ENCODE results near the gene IL21R.
"Not testable (repeated sequence)": the region's sequence is repeated elsewhere in the genome, so short reads cannot be mapped to it uniquely, and the experiment has no call there.

IL21R gene

DNA sequence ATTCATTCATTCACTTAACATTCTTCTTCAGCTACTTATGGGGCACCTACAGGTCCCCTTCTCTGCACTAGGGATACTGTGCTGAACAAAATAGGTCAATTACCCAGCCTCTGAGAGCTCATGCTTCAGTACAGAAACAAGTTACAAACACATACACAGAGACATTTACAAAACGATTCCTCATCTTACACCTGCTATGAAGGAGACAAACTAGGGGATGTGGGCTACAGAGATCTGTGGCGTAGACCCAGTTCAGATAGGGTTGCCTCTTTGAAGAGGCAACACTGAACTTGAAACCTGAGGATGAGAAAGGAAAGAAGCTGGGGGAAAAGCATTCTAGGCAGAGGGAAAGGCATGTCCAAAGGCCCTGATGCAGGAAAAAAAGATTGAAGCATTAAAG is 5.2 kb downstream of the IL21R start:
- TF ChIP-seq, protein P1, sequence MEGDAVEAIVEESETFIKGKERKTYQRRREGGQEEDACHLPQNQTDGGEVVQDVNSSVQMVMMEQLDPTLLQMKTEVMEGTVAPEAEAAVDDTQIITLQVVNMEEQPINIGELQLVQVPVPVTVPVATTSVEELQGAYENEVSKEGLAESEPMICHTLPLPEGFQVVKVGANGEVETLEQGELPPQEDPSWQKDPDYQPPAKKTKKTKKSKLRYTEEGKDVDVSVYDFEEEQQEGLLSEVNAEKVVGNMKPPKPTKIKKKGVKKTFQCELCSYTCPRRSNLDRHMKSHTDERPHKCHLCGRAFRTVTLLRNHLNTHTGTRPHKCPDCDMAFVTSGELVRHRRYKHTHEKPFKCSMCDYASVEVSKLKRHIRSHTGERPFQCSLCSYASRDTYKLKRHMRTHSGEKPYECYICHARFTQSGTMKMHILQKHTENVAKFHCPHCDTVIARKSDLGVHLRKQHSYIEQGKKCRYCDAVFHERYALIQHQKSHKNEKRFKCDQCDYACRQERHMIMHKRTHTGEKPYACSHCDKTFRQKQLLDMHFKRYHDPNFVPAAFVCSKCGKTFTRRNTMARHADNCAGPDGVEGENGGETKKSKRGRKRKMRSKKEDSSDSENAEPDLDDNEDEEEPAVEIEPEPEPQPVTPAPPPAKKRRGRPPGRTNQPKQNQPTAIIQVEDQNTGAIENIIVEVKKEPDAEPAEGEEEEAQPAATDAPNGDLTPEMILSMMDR (IDR thresholded peaks at IDR 0.05; ENCODE audit: insufficient read depth, low read depth, low read length, missing control alignments): no peak
- DNase-seq (ENCODE audit: low read depth): no peak
- H3K4me3 ChIP-seq (ENCODE audit: low read length): no peak overlapping the region

DNA sequence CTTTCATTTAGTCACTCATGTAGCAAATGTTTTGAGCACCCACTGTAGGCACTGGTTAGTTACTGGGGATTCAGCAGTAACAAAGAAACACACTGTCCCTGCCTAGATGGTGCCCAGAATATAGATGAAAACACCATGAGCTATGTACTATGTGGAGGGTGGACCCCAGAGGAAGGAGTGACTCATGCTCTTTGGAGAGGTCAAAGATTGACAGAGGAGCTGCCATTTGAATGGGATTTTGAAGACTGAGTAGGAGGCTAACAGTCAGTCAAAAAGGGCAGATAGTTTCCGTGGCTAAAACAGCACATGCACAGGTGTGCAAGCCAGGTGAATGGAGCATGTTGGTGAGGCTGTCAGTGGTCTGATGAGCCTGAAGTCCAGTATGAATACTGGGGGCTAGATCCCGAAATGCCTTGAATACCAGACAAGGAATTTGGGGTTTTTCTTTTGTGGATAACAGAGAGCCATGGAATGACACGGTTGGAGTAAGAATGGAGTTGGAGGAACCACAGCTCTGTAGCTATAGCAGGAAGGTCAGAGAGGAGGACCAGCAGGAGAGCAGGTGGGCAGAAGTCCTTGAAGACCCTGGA is 6.1 kb downstream of the IL21R start:
- no peak for DNase-seq (ENCODE audit: low read depth)

GRCh38 chr16:27408602-27409031 is 6.6 kb downstream of the IL21R start:
- DNase-seq (ENCODE audit: low read depth): peak; percentile 62
- TF ChIP-seq, protein P1 (IDR thresholded peaks at IDR 0.05; ENCODE audit: insufficient read depth, low read depth, low read length, missing control alignments): no peak
- no peak overlapping the region for H3K4me3 ChIP-seq (ENCODE audit: low read length)

More for the DNA sequence above, 6.1 kb downstream of the IL21R start:
- no peak overlapping the region for H3K4me3 ChIP-seq (ENCODE audit: low read length)
- TF ChIP-seq, protein P1 (IDR thresholded peaks at IDR 0.05; ENCODE audit: insufficient read depth, low read depth, low read length, missing control alignments): no peak

GRCh38 chr16:27409958-27410357 is 8.0 kb downstream of the IL21R start:
- H3K4me3 ChIP-seq (ENCODE audit: low read length); DNase-seq (ENCODE audit: low read depth): not testable (repeated sequence)

DNA sequence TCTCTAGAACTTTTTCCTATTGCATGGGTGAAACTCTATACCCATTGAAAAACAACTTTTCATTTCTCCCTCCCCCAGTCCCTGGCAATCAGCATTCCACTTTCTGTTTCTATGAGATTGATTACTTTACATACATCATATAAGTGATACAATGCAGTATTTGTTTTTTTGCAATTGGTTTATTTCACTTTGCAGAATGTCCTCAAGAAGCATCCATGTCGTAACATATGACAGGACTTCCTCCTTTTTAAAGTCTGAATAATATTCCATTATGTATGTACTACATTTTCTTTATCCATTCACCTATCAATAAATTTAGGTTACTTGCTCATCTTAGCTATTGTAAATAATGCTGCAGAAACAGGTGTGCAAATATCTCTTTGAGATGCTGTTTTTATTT is 8.8 kb downstream of the IL21R start:
- no peak overlapping the region for H3K4me3 ChIP-seq (ENCODE audit: low read length)
- DNase-seq (ENCODE audit: low read depth): no peak
- TF ChIP-seq, protein P1 (IDR thresholded peaks at IDR 0.05; ENCODE audit: insufficient read depth, low read depth, low read length, missing control alignments): no peak

DNA sequence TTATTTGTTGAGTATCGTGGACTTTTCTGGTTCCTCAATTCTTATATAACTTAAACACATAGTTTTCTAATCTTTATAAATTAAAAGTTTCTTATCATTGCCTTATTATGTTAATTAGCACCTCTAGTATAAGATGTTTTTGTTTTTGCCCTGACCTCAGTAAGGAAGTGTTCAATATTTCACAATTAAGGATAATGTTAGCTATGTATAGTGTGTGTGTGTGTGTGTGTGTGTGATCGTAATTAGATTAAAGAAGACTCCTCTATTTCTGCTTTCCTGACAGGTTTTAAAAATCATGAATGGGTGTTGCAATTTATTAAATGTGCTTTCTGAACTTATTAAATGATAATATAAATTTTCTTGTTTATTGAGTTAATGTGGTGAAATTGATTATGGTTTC is 12.0 kb downstream of the IL21R start:
- DNase-seq (ENCODE audit: low read depth): no peak
- TF ChIP-seq, protein P1 (IDR thresholded peaks at IDR 0.05; ENCODE audit: insufficient read depth, low read depth, low read length, missing control alignments): no peak

GRCh38 chr16:27414788-27415431 is 12.9 kb downstream of the IL21R start:
- TF ChIP-seq, protein P1 (IDR thresholded peaks at IDR 0.05; ENCODE audit: insufficient read depth, low read depth, low read length, missing control alignments): no peak
- no peak for DNase-seq (ENCODE audit: low read depth)
- H3K4me3 ChIP-seq (ENCODE audit: low read length): no peak overlapping the region

More for the DNA sequence above, 12.0 kb downstream of the IL21R start:
- no peak overlapping the region for H3K4me3 ChIP-seq (ENCODE audit: low read length)

All from epithelial cell of esophagus (primary cell).